ENCODE results near the gene MILR1.
"Not testable (repeated sequence)": the region's sequence is repeated elsewhere in the genome, so short reads cannot be mapped to it uniquely, and the experiment has no call there.

Gene MILR1

DNA sequence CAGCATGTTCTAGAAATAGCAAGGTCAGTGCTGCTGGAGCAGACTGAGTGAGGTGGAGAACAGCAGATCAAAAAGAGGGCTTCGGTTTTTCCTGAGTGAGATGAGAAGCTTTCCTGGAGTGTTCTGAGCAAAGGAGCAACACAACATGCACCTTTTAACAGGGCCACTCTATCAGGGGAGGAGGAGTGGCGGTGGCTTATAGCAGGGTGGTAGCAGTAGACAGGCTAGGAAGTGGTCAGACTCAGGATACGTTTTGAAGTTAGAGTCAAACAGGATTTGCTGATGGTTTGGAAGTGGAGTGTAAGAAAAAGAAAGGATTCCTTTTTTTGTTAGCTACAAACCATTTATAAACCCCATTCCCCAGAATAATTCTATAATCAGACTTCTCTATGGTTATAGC is 35.5 kb downstream of the MILR1 start:
- Mint-ChIP-seq H3K4me1 (peaks cover 5% of the 10 kb centered on the region), H3K9me3 (no peaks in the 10 kb centered on the region), H3K36me3 (peaks cover 96% of the 10 kb centered on the region), H3K27ac (peak overlapping the region; percentile 24), H3K4me3 (no peak overlapping the region)
- DNase-seq (ENCODE audit: low spot score in 2 of 2) (no peak), ATAC-seq (no peak)

DNA sequence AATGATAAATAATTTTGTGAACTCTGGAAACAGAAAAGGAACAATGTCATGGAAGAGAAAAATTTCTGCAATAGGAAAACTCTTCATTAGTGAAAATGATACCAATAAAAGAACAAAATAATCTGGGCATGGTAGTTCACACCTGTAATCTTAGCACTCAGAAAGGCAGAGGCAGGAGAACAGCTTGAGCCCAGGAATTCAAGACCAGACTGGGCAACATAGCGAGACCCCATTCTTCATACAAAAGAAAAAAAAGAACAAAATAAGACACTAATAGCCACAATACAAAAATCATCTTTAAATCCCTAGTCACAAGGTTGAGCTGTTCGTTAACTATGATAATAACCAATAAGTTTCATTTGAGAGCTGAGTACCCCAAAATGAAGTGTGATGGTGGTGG is 39.4 kb downstream of the MILR1 start:
- DNase-seq (ENCODE audit: low spot score in 2 of 2) (no peak), ATAC-seq (no peak)
- H3K9me3 Mint-ChIP-seq, result no peaks in the 10 kb centered on the region
- no peak overlapping the region for H3K4me3 Mint-ChIP-seq
- peaks cover 100% of the 10 kb centered on the region for H3K36me3 Mint-ChIP-seq
- peaks cover 13% of the 10 kb centered on the region for H3K4me1 Mint-ChIP-seq
- no peak overlapping the region for H3K27ac Mint-ChIP-seq

DNA sequence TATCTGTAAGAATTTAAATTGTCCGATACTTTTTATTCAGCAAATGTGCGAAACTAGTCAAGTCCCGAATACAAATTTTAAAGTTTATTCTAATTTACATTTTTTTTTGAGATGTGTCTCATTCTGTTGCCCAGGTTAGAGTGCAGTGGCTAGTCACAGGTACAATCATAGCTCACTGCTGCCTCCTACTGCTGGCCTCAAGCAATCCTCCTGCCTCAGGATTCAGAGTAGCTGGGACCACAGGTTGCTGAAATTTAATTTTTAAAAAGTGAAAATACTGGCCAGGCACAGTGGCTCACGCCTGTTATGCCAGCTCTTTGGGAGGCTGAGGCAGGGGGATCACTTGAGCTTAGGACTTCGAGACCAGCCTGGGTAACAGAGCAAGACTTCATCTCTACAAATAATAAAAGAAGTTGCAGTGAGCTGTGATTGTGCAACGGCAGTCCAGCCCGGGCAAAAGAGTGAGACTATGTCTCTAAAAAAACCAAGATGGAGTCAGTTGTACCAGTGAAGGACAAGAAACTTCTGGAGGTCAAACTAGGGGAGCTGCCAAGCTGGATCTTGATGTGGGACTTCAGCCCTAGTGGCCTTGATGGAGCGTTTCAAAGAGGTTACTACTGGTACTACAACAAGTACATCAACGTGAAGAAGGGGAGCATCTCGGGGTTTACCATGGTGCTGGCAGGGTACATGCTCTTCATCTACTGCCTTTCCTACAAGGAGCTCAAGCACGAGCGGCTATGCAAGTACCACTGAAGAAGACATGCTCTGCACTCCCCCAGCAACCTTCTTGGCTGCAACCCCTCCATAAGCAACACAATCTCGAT is 42.3 kb downstream of the MILR1 start:
- no peak overlapping the region for H3K27ac Mint-ChIP-seq
- H3K9me3 Mint-ChIP-seq, result no peaks in the 10 kb centered on the region
- peaks cover 88% of the 10 kb centered on the region for H3K36me3 Mint-ChIP-seq
- H3K4me3 Mint-ChIP-seq, result no peak overlapping the region
- peak; percentile 81 for ATAC-seq
- peak; percentile 27 to 71 for DNase-seq (ENCODE audit: low spot score in 2 of 2)
- peaks cover 28% of the 10 kb centered on the region for H3K4me1 Mint-ChIP-seq

DNA sequence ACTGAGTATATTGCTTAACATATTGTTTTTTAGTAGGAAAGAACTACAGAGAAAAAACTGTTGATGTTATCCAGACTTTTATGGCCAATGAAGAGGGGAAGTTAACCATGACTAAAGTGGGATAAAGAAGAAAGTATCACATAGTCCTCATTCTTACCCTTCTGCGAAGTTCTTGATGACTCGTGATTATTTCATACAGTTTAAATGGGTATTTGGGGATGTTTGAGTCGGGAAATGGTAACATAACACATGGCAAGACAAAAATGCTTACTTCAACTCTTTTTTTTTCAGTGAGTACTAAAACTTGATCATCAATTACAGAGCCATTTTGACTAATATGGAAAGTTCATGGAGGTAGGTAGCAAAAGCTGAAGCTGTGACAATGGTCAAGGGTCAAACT is 43.1 kb downstream of the MILR1 start:
- ATAC-seq (no peak), DNase-seq (ENCODE audit: low spot score in 2 of 2) (no peak)
- Mint-ChIP-seq H3K9me3 (no peaks in the 10 kb centered on the region), H3K36me3 (peaks cover 88% of the 10 kb centered on the region), H3K4me3 (no peak overlapping the region), H3K27ac (no peak overlapping the region), H3K4me1 (peaks cover 35% of the 10 kb centered on the region)

DNA sequence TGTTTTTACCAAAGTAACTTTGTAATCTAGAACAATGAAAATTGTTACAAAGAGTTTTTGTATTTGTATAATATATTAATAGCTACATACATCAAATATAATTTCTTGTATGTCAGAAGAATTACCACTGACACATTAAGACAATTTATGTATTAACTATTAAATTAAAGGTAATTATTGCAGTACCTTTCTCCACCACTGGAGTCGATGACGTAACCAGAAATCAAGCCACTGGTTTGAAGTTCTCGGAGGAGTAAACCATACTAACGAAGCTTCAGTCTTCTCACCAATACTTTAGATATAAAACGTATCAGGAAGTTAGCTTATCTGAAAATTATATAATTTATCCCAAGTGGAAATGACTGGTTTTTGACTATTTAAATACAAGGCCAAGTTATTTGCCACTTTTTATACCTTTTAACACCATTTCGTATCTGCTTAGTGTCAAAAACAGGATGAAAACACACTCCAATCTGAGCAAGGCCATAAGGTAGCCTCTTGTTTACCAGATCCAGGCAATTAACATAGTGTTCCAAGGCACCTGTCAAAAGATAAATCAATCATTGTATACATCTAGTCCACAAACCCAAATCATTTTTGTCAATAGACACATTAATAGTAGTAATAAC is 43.7 kb downstream of the MILR1 start:
- Mint-ChIP-seq H3K9me3 (no peaks in the 10 kb centered on the region), H3K4me3 (no peak overlapping the region), H3K36me3 (peaks cover 88% of the 10 kb centered on the region), H3K27ac (no peak overlapping the region), H3K4me1 (peaks cover 41% of the 10 kb centered on the region)
- ATAC-seq (no peak), DNase-seq (ENCODE audit: low spot score in 2 of 2) (no peak)

DNA sequence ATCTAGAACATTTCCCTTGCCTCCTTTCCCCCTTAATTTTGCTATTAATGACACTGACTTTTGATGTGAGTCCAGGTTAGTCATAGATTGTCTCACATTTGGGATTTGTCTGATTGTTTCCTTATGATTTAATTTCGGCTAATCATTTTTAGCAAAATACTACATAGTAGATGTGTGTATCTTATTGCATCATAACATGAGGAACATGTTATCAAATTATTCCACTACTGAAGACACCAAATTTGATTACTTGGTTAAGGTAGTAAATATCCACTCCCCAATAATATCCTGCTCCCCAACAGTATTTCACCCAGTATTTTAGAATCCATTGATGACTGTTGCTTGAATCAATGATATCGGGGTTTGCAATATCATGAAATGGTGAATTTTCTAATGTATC is 45.2 kb downstream of the MILR1 start:
- peaks cover 56% of the 10 kb centered on the region for H3K4me1 Mint-ChIP-seq
- H3K9me3 Mint-ChIP-seq, result no peaks in the 10 kb centered on the region
- DNase-seq (ENCODE audit: low spot score in 2 of 2), result no peak
- H3K4me3 Mint-ChIP-seq, result peak overlapping the region; percentile 94
- no peak for ATAC-seq
- H3K36me3 Mint-ChIP-seq, result peaks cover 88% of the 10 kb centered on the region
- no peak overlapping the region for H3K27ac Mint-ChIP-seq

DNA sequence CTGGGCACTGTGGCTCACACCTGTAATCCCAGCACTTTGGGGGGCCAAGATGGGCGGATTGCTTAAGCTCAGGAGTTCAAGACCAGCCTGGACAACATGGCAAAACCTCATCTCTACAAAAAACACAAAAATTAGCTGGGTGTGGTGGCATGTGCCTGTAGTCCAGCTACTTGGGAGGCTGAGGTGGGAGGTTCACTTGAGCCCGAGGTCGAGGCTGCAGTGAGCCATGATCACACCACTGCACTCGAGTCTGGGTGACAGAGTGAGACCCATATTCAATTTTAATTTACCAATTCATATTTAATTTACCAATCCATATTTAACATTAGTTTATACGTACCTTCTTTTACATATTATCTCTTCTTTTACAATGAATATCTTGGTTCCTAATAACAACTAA is 46.4 kb downstream of the MILR1 start:
- not testable (repeated sequence) for H3K27ac Mint-ChIP-seq; DNase-seq (ENCODE audit: low spot score in 2 of 2); H3K9me3 Mint-ChIP-seq; ATAC-seq
- peaks cover 68% of the 10 kb centered on the region for H3K4me1 Mint-ChIP-seq
- H3K36me3 Mint-ChIP-seq, result peaks cover 88% of the 10 kb centered on the region
- H3K4me3 Mint-ChIP-seq, result peak overlapping the region; percentile 94

DNA sequence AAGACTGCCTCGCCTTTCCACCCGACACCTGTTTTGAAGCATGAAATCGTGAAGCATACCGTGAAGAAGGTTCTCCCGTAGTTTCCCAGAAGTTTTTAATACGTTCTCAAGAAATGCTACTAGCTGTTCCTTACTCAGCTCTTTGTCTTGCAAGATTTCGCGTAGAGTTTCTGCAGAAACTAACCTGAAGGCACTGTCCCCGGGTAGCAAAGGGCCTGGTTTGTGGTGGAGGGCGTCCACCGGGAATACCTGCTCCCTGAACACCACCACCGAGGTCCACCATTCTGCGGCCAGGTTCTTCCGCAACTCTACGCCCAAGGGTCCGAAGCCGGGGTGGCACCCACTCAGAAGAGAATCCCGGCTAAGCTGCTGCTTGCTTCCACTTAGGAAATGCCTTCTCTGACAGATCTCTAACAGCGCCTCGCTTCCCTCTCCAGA is 47.5 kb downstream of the MILR1 start:
- ATAC-seq (no peak), DNase-seq (ENCODE audit: low spot score in 2 of 2) (no peak)
- Mint-ChIP-seq H3K4me1 (peaks cover 79% of the 10 kb centered on the region), H3K9me3 (no peaks in the 10 kb centered on the region), H3K4me3 (peak overlapping the region; percentile 94), H3K36me3 (peaks cover 88% of the 10 kb centered on the region), H3K27ac (peak overlapping the region; percentile 100)

DNA sequence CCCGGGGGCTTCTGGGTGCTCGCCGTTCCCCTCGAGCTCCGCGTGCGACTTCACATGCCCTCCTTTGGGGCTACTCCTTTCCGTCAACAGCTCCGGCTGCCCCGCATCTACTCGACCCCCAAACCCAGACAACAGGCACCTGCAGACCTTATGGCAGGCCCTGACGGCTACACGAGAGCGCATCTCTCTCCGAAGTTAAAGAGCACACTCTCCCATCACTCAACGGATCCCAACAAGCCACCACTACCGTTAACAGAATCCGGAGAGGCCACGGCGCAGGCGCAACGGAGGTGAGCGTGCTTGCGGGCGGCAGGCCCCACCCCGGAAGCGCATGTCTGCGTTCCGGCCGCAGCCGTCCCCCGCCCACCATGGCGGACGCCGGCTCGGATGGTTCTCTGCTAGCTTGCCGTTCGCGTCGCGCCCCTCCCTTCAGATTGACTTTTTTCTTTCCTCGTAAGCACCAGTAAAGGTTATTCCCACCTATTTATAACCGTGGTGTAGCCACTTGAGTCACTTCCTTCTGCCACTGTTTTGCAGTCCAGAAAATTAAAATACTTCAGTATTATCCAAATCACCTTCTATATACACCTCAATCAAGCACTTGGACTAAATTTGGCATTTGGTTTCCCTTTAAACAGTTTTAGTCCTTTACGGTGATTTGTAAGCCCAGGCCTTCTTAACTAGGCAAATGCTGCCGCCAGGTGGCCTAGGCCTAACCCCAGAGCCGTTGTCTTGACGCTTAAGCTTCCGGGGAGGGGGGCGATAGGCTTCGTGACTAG is 48.1 kb downstream of the MILR1 start, which contains the start of gene POLG2:
Gene POLG2 (minus strand): TSS at position 269 of the 779 bp plus-strand sequence. CDS start 86 bp downstream, at position 183.
- peak within 1 kb of the TSS; percentile 94 for H3K4me3 Mint-ChIP-seq
- no peaks in the 10 kb centered on the region for H3K9me3 Mint-ChIP-seq
- H3K36me3 Mint-ChIP-seq, result peaks cover 88% of the 10 kb centered on the region
- H3K27ac Mint-ChIP-seq, result peak within 1 kb of the TSS; percentile 100
- H3K4me1 Mint-ChIP-seq, result peaks cover 80% of the 10 kb centered on the region
- ATAC-seq, result peak; percentile 81
- peak; percentile 91 to 98 for DNase-seq (ENCODE audit: low spot score in 2 of 2)

DNA sequence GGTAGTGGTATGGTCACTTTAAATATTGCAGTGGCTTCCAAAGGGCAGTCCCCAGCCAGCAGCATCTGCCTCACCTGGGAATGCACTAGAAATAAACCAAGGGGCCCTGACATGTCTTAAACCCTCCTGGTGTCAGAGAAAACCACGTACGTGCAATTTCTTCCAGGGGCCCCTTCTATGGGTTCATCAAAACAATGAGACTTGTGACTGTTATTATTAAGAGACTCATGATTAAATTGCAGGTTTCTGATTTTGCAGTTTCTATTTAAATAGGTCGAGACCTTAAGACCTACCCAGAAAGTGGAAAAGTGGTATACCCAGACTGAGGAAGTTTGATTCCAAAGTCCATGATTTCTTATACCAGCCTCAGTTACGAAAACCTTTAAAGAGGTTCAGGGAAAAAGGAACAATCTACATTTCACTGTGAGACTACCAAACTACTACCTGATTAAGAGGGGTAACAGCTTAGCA is 48.7 kb downstream of the MILR1 start:
- Mint-ChIP-seq H3K9me3 (no peaks in the 10 kb centered on the region), H3K36me3 (peaks cover 88% of the 10 kb centered on the region), H3K4me3 (peak overlapping the region; percentile 94), H3K4me1 (peaks cover 84% of the 10 kb centered on the region), H3K27ac (peak overlapping the region; percentile 100)
- DNase-seq (ENCODE audit: low spot score in 2 of 2) (peak in 1 of 2 donors; percentile 37), ATAC-seq (no peak)

DNA sequence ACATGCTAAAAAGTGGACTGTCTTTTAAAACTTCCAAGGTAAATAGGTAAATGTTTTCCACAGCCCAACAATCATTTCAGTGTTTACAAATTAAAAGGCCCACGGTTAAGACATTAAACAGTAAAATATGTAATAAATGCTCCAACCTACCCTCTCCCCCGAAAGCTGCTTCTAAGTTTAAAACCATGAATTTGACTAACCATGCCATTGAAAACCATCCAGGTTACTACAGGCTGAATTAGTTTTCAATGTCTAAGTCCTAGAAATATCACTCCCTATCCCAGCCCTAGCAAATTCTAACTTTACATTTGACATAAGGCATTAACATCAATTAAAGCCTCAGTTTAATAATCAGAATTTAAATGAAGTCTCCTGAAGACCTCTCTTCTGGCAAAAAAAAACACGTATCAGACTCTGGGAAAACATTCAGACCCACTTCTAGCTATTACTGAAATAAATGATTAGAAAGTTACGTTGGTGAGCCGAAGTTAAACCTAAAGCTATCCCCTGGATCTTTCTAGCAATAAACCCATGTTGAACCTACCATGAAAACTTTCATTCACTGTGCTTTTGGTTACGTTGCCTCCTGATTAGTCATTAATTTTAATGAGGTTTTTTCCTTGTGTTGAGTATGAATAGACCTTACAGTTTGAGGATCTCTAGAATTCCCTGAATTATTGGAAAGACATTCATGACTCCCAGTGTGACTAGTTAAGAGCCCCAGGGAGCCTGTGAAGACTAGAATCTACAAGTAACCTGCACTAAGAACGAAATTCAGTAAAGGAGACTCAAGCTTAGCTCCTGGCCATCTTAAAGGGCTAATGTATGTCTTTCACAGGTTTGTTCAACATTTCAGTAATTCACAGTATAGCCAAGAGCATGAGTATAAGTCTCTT is 49.6 kb downstream of the MILR1 start:
- H3K4me3 Mint-ChIP-seq, result peak overlapping the region; percentile 94

DNA sequence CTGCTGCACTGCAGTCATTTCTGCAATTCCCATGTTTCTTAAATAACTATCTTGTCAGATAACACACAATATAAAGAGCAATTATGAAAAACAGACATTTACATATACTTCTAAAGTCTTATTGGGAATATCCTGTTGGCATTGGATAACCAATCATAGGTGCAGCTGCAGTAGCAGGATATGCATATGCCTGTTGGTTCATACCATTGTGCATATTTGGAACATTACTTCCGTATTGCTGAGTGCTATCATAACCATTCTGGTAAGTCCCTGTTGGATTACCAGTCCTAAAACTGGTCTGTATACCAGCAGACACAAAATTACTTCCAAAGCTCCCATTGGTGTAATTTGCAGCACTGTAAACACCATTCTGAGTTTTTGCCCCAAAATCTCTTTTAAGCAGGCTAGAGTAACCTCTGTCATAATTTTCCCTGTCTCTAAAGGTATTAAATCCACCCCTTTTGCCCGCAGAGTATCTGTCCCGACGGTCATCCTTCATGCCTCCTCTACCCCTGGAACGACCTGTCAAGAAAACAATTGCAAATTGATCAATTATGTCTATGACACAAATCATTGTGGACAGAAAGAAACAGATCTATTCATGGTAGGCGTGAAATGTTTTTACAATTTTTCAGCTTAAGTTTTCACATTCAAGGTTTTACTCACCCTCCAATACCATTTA is 51.0 kb downstream of the MILR1 start:
- Mint-ChIP-seq H3K4me3 (peak overlapping the region; percentile 24), H3K27ac (peak overlapping the region; percentile 100), H3K9me3 (no peaks in the 10 kb centered on the region), H3K36me3 (peaks cover 94% of the 10 kb centered on the region), H3K4me1 (peaks cover 94% of the 10 kb centered on the region)
- DNase-seq (ENCODE audit: low spot score in 2 of 2), result no peak
- no peak for ATAC-seq

More for the DNA sequence above, 49.6 kb downstream of the MILR1 start:
- peaks cover 88% of the 10 kb centered on the region for H3K36me3 Mint-ChIP-seq
- DNase-seq (ENCODE audit: low spot score in 2 of 2), result no peak
- no peak for ATAC-seq
- H3K9me3 Mint-ChIP-seq, result no peaks in the 10 kb centered on the region
- peaks cover 93% of the 10 kb centered on the region for H3K4me1 Mint-ChIP-seq
- peak overlapping the region; percentile 100 for H3K27ac Mint-ChIP-seq

DNA sequence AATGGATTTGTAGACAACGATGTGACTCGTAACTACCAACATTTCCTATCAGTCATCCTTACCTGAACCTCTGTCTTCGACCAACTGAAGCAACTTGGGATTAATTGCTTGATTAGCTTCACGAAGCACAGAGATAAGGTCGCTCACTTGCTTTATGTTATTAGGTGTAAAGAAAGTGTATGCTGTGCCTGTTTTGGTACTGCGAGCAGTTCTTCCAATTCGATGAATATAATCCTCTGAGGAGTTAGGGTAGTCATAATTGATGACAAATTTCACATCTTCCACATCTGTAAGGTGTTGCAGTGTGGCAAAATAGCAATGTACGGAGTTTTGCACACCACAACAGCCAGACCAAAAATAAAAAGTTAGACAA is 51.6 kb downstream of the MILR1 start:
- peak overlapping the region; percentile 24 for H3K4me3 Mint-ChIP-seq
- ATAC-seq (no peak), DNase-seq (ENCODE audit: low spot score in 2 of 2) (no peak)
- H3K27ac Mint-ChIP-seq, result peak overlapping the region; percentile 100
- peaks cover 99% of the 10 kb centered on the region for H3K36me3 Mint-ChIP-seq
- H3K9me3 Mint-ChIP-seq, result no peaks in the 10 kb centered on the region
- peaks cover 96% of the 10 kb centered on the region for H3K4me1 Mint-ChIP-seq

Measured in stimulated activated effector memory CD8-positive, alpha-beta T cell treated with anti-CD3 and anti-CD28 coated beads, Interleukin-12 subunit alpha, Interleukin-12 subunit beta, amount 100 ng/mL, for 72 hours (primary cell).